Measurements from ENCODE around the gene PDXDC1.
"Not testable (repeated sequence)": the region's sequence is repeated elsewhere in the genome, so short reads cannot be mapped to it uniquely, and the experiment has no call there.

GRCh38 chr16:14978281-14978680 lies 3.5 kb downstream of the PDXDC1 start:
- not testable (repeated sequence) for TF ChIP-seq CTCF, POLR2A (IDR thresholded peaks at IDR 0.05)

Data from heart left ventricle (tissue), 13 donors.